ENCODE measurements around the gene SLC23A1.

DNA sequence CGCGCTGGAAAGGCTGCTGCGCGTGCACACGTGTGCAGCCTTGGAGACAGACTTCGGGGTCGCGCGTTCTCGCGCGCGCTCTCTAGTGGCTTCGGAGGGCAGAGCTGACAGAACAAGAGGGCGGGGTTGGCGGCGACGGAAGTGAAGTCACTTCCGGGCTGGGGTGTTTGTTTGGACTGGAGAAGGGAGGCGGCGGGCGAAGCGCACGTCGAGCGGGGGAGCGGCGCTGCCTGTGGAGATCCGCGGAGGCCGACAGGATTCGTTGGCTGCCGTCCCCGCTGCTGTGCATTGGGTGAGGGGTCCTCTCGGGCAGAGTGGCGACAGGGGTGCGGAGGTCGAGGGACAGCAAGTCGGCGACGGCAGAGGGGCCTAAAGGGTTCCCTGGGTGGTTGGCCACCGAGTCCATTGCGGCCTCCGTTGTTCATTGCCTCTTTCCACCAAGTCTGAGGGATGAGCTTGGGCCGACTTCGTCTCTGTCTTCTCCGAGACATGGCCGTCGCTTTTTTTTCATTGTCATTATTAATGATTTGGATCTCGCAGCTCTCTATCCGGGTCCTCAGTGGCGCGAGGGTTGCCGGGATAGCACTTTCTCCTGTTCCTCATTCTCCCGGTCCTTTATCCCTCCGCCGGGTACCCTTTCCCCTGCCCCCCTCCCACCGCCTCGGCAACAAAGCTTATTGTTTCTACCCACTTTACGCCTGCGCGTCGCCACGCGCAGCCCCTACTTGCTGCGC is 41.2 kb downstream of the SLC23A1 start, which contains the start of gene PAIP2:
- TF ChIP-seq, protein P1, sequence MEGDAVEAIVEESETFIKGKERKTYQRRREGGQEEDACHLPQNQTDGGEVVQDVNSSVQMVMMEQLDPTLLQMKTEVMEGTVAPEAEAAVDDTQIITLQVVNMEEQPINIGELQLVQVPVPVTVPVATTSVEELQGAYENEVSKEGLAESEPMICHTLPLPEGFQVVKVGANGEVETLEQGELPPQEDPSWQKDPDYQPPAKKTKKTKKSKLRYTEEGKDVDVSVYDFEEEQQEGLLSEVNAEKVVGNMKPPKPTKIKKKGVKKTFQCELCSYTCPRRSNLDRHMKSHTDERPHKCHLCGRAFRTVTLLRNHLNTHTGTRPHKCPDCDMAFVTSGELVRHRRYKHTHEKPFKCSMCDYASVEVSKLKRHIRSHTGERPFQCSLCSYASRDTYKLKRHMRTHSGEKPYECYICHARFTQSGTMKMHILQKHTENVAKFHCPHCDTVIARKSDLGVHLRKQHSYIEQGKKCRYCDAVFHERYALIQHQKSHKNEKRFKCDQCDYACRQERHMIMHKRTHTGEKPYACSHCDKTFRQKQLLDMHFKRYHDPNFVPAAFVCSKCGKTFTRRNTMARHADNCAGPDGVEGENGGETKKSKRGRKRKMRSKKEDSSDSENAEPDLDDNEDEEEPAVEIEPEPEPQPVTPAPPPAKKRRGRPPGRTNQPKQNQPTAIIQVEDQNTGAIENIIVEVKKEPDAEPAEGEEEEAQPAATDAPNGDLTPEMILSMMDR (IDR thresholded peaks at IDR 0.05; ENCODE audit: poor library complexity): peak; percentile 87
- no peak for TF ChIP-seq EZH2 (IDR thresholded peaks at IDR 0.05; ENCODE audit: borderline replicate concordance)
